NCI-H1930 (cell line): ENCODE results near the gene LZTFL1.

Experiments
- DNase-seq, 2 experiments: peaks; one replicate each; lab custom pipeline; 2025; lab: John Stamatoyannopoulos, UW

LZTFL1 gene

DNA sequence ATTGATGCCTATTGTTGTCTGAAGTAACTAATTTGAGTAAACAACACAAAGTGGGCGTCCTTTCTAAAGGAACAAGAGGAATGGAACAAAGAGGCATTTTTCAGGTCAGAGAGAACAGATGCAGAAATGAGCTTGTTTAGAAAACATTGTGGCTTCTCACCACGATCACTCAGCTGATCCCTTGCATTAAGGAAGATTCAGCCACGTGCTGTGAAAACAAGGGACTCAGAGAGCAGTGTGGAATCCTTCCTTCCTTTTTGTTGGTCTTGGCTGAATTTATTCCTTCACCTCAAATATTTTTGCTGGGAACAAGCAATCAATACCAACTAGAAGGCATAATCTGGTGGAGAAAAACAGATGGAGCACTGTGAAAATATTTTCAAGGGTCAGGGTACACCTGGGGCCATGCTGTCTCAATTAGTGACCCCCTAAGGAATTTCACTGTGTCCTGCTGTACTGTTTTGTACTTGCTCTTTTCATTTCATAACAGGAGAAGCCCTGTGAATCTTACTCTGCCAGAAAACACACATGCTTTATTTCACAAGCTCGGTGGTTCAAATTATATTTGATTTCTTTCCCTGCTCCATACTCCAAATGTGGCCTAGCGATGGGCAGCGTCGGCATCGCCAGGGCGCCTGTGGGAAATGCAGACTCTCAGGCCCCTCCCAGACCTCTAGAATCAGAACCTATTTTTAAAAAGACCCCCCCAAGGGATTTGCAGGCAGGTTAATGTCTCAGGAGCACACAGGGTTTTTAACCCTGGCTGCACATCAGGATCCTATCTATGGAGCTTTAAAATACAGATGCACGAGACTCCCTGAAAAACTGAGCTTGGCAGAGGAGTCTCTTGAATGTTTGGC lies 34.0 kb downstream of the LZTFL1 start:
- peak; percentile 49 to 74 for DNase-seq

DNA sequence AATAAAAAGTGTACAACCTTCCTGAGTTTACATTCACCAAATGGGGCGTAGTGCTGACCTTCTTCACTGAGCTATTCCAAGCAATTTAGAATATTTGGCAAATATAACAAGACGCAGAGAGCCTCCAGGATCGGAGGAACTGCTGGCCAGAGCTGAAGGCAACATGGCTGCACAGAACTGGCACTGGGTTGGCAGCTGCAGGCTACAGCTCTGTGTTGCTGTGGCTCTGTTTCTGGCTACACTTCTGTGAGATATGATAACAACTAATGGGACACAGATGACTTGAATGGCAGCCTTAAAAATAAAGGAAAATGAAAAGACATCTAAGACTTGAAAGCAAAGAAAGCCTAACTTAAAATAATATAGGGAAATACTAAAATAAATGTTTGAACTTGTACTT lies 34.8 kb downstream of the LZTFL1 start:
- DNase-seq = no peak

DNA sequence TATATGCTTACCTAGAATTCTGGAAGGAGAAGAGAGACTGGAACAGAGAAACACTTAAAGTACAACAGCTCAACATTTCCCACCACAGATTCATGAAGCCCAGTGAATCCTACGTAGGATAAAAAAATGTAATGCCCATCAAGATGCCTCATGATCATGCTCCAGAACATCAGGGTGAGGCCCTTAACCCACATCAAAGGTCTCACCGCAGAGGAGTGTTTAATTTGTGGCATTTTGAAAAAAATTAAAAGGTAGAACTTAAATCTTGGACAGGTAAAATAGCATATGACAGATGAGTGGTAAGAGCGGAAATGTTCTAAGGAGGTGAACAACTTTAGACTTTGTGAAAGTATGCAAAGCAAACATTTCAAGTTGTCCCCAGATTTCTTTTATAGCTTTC lies 35.8 kb downstream of the LZTFL1 start:
- no peak for DNase-seq

DNA sequence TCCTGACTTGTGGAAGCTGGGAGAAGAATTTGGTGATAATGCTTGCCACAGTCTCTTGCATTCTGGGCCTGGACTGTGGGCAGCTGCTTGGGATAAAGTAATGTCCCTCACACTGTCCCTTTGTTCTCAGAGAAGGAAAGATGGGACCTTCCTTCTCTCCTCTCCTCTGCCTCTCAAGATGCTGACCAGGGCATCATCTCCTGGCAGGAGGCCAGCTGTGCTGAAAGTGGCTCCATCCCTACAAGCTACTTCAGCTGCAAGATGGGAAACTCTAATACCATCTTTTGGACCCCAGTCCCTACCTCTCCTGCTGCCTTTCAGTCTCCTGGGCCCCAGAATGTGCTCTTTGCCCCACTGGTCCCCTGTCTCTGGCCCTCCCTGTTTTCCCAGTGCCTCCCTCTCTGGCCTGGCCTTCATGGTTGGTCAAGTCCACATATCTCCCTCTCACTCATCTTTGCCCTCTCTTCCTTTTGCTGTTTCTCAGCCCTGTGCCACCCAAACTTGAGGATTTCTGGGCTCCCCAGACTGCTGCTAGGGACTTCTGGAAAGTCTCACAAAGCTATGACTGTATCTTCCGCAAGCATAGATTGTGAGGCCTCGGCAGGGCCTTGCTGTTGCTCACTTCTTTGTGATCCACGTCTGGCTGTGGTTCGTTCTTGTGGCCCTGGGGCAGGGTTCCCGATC lies 38.5 kb downstream of the LZTFL1 start:
- no peak for DNase-seq

DNA sequence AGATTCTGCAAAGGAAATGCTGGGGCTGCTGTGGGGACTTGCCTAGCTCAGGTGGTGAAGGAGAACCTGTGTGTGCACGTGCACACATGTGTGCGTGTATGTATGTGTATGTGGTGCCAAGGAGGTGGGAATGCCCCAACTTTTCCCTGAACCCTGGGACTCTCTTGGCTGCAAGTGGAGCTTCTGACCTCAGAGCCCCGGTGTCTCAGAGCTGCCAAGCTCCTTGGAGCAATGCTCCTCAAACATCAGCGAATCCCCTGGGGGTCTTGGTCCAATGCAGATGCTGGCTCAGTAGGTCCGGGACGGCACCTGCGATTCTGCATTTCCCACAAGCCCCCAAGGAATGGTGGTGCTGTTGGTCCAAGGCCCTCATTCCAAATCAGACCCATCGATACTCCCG lies 39.8 kb downstream of the LZTFL1 start:
- no peak for DNase-seq

DNA sequence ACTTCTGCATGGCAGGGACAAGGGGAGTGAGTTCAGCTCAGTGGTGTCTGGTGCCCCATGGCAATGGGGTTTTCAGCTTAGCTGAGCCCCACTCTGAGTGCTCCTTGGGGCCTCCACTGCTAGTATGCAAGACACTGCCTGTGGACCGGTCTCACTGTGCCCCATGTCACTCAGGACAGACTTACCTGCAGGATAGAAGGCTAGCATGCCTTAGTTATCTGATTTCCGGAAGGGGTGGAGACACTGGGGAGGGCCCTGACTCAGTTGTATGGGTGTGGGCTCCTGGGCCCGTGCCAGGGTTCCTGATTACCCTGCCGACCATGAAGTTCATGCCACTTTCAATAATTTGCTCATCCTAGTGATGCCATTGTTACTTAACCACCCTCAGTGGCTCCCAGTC lies 41.3 kb downstream of the LZTFL1 start:
- no peak for DNase-seq

DNA sequence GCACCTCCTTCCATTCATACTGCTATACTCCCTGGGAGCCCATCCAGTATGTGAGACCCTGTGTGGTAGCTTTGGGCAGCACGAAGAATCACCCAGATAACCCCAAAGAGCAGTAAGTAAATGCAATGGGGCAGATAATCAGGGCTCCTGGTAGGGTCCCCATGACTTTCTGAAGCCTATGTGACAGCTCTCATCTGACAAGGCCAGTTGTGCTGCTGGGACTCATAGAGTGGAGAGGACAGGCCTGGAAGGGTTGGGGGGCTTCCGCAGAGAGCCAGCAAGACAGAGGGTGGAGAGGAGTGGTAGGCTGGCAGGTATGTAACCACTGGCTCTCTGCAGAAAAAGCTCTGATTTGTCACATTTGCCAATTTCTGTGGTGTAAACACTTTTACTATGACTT lies 42.3 kb downstream of the LZTFL1 start:
- no peak for DNase-seq

DNA sequence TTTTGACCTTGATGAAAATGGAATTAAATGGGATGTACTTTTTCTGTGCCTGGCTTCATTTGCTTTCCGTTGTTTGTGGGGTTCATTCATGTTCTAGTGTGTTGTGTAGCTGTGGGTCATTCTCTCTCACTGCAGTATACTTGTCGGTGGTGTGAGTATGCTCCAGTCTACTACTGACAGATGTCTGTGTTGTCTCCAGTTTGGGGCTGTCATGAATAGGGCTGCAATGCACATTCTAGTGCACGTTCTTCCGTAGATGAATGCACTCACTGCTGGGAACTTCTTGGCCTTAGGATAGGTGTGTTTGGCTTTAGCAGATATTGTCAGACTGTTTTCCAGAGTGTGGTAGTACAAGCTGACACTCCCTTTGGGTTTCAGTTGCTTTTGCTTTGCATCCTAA lies 43.9 kb downstream of the LZTFL1 start:
- DNase-seq = no peak

DNA sequence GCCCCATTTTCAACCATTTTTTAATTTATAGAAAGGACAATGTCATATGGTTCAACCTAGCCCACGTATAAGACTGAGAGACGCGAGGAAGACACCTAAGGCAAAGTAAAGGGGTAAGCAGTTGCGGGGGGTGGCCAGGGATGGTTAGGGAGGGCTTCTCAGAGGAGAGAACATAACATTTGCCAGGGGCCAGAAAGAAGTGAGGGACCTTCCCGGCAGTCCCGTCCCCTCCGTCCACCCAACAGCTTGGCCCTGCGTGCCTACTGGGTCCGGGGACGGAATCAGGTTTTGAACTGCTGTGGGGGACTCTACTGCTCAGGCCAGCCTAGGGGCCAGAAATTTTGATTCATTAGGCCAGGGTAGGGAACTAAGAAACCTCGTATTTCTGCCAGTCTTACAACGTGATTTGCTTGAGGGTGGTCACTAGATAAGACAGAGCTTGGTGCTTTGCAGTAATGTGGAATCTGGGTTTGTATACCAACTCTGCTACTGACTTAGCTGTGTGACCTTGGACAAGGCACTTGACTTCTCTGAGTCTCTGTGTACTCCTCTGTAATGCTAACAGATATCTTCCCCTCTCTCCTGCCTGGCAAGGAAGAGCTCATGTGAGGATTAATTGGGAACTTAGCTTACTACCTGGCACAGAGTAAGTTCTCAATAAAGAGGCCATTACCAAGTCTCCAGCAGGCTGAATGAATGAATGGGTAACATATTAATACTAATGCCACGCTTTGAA lies 44.8 kb downstream of the LZTFL1 start:
- no peak for DNase-seq

DNA sequence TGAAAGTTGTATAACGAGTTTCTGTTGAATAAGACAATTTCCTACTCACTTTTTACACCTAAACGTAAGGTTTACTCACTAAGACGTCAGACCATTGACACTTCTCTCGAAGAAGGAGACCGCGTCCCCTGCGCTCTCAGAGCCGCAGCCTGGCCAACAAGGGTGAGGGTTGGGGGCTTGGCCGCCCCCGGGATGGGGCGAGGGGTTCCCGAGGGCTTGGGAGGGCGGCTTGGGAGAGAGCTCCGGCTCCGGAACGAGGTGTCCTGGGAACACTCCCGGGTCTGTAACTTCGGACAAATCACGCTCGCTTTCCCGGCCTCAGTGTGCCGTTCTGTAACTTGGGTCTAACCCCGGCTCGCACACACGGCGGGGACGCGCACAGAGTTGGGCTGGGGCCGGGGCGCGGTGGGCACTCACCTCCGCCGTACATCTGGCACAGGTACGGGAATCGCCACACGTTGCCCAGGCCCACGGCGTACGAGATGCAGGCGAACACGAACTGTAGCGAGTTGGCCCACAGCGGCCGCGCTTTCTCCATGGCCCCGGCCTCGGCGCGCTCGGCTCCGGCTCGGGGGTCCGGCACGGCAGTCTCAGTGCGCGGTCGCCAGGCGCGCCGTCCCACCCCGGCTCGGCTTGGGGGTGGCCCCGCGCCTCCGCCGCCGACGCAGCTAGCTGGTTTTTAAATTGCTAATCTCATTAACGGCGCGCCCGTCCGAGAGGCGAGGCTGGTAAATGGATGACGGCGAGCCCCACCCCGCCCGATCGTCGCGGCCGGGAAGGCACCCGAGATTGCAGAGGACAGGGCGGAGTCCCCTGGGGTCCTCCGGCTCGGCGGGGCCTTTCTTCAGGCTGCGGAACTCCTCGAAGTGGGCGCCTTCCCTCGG lies 45.8 kb downstream of the LZTFL1 start, which contains the start of gene SLC6A20:
TSS of gene SLC6A20 (minus strand) at position 655 of the 884 bp plus-strand sequence. CDS start at position 538, 117 bp downstream.
- no peak for DNase-seq

DNA sequence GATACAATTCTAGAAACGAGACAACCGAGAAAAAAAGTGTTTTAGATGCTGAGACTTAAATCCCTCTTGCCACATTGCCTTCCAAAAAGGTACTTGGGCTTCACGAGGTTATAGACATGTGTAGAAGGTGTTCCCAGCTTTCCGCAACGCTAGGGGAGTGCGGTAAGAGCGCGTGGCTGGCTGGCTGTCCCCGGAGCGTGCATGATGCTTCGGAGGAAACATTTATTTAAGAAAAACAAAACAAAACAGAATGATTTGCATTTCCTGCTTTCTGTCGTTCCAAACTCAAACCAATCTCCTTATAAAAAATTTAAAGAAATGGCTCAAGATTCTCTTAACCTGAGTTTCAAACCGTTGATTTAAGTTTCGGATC lies 46.4 kb downstream of the LZTFL1 start:
- DNase-seq = no peak

DNA sequence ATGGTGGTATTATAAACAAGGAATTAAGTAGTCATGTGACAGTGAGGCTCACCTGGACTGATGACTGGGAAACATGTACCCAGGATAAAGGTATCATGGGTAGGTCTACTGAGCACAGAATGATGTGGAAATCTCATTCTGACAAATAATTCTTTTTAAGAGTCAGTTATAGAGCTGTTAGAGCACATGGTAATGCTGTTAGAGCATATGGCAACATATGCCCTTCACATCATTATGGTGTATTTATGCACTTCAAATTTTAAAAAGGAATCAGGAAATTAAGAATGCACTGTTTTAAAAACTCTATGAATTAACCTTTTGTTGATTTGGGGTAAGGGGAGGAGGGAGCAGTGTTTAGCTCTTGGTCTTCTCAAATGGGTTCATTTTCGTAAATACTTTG lies 47.3 kb downstream of the LZTFL1 start:
- no peak for DNase-seq

DNA sequence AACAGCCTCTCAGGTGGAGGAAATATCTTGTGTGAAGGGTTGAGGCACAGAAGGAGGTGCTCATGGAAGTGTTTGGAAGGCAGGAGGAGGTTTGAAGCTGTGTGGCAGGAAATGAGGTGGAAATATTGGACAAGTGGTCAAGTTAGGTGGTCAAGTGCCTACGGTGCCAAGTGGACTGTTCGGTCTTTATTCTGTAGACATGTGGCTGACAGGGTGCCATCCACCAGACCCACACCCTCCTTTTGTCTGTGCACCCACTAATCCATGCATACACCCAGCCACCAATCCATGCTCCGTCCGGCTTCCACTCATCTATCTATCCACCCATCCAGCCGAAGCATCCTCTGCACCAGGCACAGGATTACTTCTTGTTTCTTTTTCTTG lies 47.8 kb downstream of the LZTFL1 start:
- DNase-seq = no peak

DNA sequence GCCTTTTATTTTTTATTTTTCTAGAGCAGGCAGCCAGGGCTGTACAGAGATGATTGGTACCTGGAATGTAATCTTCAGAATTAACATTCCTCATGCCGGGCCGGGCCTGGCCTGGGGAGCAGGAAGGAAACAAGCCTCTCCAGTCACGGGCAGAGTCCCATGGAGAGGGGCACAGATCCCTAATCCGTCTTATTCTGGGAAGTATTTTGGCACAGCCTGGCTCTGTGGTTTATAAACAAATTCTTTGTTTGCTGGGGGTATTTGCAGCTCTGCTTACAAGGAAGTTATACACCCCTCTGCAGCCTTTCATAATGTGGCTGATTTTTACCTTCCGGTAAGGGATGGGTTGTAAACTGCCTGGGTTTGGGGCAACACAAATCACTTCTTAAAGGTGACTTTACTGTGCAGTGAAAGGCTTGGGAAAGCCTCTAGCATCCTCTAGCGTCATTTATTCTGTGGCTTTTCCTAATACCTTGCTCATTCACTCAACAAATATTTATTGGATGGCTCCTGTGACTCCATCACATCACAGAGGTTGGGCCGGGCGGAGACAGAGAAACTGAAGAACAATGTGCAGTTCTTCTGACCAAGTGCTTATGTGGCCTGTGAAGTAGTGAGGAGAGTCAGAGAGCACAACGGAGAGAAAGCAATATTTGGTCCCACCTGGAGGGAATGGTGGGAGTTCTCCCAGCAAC lies 48.3 kb downstream of the LZTFL1 start:
- DNase-seq = no peak

DNA sequence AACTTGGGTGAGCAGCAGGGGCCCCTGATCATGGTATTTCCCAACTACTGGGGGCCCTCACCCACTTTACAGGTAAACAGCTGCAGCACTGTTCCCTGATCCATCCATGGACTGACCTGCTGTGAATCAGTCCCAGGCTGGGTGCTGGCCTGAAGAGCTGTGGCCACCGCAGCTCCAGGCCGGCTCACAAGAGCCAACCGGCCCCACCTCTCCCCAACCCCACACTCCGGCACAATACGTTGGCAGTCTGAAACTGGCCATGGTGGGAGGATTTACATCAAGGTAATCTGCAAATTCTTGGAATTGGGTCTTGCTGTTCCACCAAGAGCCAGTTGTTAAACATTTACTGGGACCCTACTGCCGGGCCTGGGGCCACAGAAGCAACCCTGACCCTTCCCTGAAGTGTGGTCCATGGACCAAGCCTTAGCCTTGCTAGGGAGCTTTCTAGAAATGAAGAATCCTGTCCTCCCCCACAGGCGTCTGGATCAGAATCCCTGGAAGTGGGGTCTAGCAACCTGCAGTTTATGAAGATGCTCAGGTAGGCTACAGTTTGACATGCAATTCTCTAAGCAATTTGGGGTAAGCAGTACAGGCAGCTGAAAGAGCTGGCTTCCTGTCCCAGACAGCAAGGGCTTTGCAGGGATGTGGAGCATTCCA lies 49.3 kb downstream of the LZTFL1 start:
- DNase-seq = no peak

DNA sequence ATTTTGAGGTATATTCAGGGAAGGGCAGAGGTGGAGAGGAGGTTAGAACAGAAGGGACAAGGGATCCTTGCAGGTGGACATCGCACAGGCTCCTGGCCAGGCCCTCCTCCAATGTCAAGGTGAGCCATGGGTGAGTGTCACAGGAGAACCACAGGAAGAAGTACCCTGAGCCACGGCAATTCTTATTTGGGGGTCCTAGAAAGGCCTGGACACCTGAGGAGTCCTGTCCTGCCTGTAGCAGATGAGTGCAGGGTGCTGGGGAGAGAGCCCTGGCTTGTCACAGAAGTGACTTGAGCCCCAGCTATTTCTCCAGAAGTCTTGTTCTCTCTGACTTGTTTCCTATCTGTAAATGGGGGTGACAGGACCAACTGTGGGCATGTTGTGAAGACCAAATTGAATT lies 49.9 kb downstream of the LZTFL1 start:
- DNase-seq = no peak

DNA sequence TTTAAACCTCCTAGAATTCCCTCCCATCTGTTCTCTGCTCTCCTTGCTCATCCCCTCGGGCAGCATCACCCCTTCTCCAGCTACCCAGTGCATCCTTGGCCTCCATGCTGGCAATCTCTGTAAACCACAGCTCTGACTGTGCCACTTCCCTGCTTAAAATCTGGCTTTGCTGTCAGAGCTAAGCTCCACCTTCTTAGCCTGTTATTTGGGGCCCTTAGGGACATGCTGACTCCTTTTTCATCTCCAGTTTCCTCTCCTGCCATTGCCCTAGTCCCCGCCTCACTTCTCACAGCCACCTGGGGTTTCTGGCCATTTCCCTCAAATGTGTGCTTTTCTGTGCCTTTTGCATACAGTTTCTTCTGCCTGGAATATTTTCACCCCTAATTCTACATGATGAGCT lies 51.3 kb downstream of the LZTFL1 start:
- no peak for DNase-seq

DNA sequence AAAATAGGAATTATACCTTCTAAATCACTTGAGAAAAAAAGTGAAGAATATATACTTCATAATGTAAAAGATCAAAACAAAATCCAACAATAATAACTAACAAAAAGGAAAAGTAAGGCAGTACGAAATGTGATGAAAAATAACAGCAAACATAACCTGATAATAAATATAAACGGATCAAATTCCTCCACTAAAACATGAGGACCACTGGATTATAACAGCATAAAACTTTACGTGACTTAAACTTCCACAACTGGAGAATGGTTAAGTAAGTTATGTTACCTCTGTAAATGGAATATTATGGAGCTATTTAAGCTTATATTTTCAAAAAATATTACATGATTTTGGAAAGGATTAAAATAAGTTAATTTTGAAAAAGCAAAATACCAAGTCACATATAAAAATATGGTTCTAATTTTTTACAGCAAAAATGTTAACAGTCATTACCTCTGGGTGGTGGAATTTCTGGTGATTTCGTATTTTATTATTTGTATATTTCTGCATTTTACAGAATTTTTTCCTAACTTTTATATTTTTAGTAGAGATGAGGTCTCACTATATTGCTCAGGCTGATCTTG lies 52.6 kb downstream of the LZTFL1 start:
- no peak for DNase-seq

DNA sequence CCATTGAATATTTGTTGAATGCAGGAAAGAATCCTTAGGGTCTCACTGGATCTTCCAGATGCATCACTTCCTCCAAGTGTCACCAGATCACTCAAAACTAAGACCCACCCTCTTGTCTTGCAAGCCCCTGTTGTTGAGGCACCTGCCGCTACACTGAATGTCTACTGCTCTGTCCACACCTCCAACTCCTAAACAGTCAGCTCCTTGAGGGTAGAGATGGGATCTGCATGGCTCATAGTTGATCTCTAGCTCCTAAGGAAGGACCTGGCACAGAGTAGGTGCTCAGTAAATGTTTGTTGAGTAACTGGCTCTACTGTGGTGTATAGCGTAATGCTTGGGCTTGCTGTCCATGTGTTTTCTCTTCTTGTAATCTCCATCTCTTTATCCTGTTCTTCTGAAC lies 54.4 kb downstream of the LZTFL1 start:
- DNase-seq = no peak

DNA sequence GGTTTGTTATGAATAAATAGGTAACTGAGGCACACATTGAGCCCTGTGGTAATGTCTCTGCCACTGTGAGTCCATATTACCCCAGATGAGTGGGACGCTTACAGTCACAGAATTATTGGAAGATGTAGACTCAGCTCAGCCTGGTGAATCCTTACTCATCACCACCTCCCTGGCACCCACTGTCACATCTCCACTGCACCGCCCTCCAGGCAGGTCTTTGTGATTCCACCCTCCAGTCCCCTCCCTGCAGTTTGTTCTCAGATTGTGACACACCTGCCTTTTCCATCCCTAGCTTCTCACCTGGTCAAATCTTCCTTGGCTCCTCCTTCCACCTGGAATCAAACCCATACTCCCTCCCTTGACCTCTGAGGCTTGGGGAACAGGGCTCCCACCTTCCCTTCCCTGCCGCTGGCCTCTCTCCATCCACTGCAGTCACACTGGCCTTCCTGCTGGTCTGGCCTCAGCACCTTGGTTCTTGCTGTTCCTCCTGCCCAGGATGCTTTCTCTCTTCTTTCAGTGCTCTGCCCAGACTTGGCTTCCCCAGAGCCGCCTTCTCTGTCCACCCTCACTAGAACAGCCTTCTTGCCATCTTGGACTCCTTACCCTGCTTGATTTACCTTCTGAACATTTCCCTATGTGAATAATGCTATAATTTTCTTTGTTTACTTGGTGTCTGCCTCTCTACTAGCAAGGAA lies 55.0 kb downstream of the LZTFL1 start:
- DNase-seq = no peak
